MCF 10A (cell line): ENCODE results near the gene DUSP22. TPM values are rescaled to one million over a fixed set of nuclear protein-coding genes. Genes with fewer than 3 reads are reported as not detected.

ENCODE experiments used
- BruUV-seq: library from RNA; stranded (reverse); fragments of 400-500 nt; replicated peaks from 2 replicates; lab custom pipeline; 2021; lab: Mats Ljungman, UMichigan
- CTCF ChIA-PET: fragments of 300-600 bp; sonication (Branson Sonifier 250); formaldehyde crosslinking; extraction: SDS; loops from one replicate; lab custom pipeline; 2021; ENCODE audit warnings: antibody characterized with exemption, inconsistent platforms; lab: Yijun Ruan, JAX
- POLR2A ChIA-PET: fragments of 300-600, 350-650 bp; sonication (Branson Sonifier 250); formaldehyde crosslinking; extraction: SDS; loops from one replicate; lab custom pipeline; 2020; ENCODE audit warnings: antibody characterized with exemption, inconsistent platforms; lab: Yijun Ruan, JAX
- DNase-seq: peaks from one replicate; pipeline ENCODE4 v3.0.0-alpha.2; 2018; ENCODE audit not compliant: unreplicated experiment
- H3K27ac Mint-ChIP-seq: one replicate; pipeline ENCODE4 v1.8.0; 2022; ENCODE audit warnings: mild to moderate bottlenecking, low read depth, mixed read lengths; ENCODE audit not compliant: unreplicated experiment
- H3K27me3 Mint-ChIP-seq: one replicate; pipeline ENCODE4 v1.8.0; 2022; ENCODE audit warnings: mixed read lengths; ENCODE audit not compliant: insufficient read depth, unreplicated experiment
- H3K36me3 Mint-ChIP-seq: one replicate; pipeline ENCODE4 v1.8.0; 2022; ENCODE audit warnings: mild to moderate bottlenecking, moderate library complexity, mixed read lengths; ENCODE audit not compliant: insufficient read depth, unreplicated experiment
- H3K4me1 Mint-ChIP-seq: one replicate; pipeline ENCODE4 v1.8.0; 2022; ENCODE audit warnings: mixed read lengths; ENCODE audit not compliant: insufficient read depth, unreplicated experiment
- H3K4me3 Mint-ChIP-seq: one replicate; pipeline ENCODE4 v1.8.0; 2022; ENCODE audit warnings: mild to moderate bottlenecking, moderate library complexity, mixed read lengths; ENCODE audit not compliant: unreplicated experiment
- H3K9me3 Mint-ChIP-seq: one replicate; pipeline ENCODE4 v1.8.0; 2022; ENCODE audit warnings: mixed read lengths; ENCODE audit not compliant: unreplicated experiment
- intact Hi-C: fragments of 100-400 bp; cut with micrococcal nuclease; formaldehyde crosslinking; loops from 2 replicates; pipeline ENCODE4 v1.14.1; 2022
- total RNA-seq: library from RNA; stranded (reverse); gene quantifications from 2 replicates; pipeline ENCODE4 v1.2.3, GENCODE V29; 2022
- TF ChIP-seq, protein P1 (sequence below): fragments of 200-600 bp; IDR thresholded peaks from one replicate; pipeline ENCODE4 v1.8.0; 2022; ENCODE audit warnings: antibody characterized with exemption, mild to moderate bottlenecking; ENCODE audit not compliant: unreplicated experiment

Gene DUSP22
- total RNA-seq, 1 experiment from 2014 or later: 29.4 TPM

DNA sequence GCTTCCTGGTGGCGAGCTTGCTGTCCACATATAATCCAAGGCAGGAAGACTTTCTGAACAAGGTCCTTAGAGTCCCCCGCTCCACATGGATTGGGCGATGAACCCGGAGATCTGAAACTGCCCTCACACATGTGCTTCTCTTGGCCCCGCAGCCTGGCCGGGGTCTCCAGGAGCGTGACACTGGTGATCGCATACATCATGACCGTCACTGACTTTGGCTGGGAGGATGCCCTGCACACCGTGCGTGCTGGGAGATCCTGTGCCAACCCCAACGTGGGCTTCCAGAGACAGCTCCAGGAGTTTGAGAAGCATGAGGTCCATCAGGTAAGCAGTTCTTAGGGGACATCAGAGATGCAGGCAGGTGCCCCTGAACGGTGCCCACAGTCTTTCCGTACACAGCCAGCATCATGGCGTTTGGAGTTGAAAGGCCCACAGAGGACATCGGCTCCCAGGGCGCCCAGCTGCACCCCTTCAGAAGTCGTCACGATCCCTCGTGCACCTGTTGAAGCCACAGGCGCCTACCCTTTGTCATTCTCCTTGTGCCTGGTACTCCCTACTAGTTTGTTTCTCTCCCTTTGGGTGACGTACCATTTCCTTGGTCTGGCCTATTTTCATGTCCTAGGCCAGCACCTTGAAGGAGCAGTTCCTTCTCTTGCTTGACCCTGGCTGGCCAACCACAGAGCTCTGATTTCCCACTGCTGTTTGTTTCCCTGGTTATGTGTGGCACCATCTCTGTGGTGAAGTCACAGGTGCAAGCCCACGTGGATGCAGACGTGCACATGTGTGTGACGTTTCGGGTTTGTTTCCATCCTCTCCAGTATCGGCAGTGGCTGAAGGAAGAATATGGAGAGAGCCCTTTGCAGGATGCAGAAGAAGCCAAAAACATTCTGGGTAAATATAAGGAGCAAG is 55.9 kb downstream of the DUSP22 start:
- CTCF ChIA-PET: no interaction called here
- Mint-ChIP-seq H3K4me3 (no peak overlapping the region), H3K4me1 (no peaks in the 10 kb centered on the region), H3K36me3 (peaks cover 27% of the 10 kb centered on the region), H3K9me3 (no peaks in the 10 kb centered on the region), H3K27me3 (no peaks in the 10 kb centered on the region), H3K27ac (no peak overlapping the region)
- intact Hi-C loops: no loop called here
- TF ChIP-seq, protein P1, sequence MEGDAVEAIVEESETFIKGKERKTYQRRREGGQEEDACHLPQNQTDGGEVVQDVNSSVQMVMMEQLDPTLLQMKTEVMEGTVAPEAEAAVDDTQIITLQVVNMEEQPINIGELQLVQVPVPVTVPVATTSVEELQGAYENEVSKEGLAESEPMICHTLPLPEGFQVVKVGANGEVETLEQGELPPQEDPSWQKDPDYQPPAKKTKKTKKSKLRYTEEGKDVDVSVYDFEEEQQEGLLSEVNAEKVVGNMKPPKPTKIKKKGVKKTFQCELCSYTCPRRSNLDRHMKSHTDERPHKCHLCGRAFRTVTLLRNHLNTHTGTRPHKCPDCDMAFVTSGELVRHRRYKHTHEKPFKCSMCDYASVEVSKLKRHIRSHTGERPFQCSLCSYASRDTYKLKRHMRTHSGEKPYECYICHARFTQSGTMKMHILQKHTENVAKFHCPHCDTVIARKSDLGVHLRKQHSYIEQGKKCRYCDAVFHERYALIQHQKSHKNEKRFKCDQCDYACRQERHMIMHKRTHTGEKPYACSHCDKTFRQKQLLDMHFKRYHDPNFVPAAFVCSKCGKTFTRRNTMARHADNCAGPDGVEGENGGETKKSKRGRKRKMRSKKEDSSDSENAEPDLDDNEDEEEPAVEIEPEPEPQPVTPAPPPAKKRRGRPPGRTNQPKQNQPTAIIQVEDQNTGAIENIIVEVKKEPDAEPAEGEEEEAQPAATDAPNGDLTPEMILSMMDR: no peak
- POLR2A ChIA-PET: interaction anchor here (0.7 to 1.2 kb wide), 2 partner anchors 11 to 16 kb away, joined by 3 read pairs; no protein-coding TSS in a partner anchor
- no peak for DNase-seq
- no TSS peak for BruUV-seq

DNA sequence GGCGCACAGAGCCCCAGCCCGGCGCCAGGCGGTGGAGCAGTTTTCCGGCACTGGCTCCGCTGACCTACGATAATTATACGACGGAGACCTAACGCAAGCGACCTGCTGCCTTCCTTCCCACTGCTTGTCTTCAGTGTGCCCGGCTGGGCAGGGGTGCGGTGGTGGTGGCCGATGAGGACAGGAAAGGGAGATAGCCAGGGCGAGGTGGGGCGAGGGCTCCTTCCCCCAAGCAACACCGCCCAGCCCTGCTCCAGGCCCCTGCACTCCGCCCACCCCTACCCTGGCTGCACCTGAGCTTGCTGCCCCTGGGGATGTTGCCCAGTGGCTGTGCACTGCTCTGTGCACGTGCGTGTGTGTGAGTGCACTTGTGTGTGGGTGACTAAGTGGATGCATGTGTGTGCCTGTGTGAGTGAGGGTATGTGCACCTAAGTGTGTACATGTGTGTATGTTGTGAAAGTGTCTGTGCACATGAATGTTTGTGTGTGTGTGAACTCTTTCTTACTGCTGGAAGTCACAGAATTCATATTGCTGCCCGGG is 56.6 kb downstream of the DUSP22 start:
- peaks cover 27% of the 10 kb centered on the region for H3K36me3 Mint-ChIP-seq
- ChIA-PET CTCF (interaction anchor here (1.0 kb wide), 1 partner anchor 14 kb away, joined by 4 read pairs; no protein-coding TSS in a partner anchor), POLR2A (interaction anchor here (1.1 kb wide), 1 partner anchor 9 kb away, joined by 5 read pairs; no protein-coding TSS in a partner anchor)
- H3K9me3 Mint-ChIP-seq: no peaks in the 10 kb centered on the region
- H3K4me1 Mint-ChIP-seq: no peaks in the 10 kb centered on the region
- BruUV-seq: no TSS peak
- no peak overlapping the region for H3K4me3 Mint-ChIP-seq
- H3K27me3 Mint-ChIP-seq: no peaks in the 10 kb centered on the region
- intact Hi-C loops: no loop called here
- no peak for DNase-seq
- TF ChIP-seq, protein P1: no peak
- H3K27ac Mint-ChIP-seq: no peak overlapping the region

GRCh38 chr6:349491-349921 is 57.2 kb downstream of the DUSP22 start:
- Mint-ChIP-seq H3K27ac (no peak overlapping the region), H3K9me3 (no peaks in the 10 kb centered on the region)
- intact Hi-C loops: no loop called here

More at GRCh38 chr6:349491-349921, 57.2 kb downstream of the DUSP22 start:
- CTCF ChIA-PET: interaction anchor here (0.6 to 1.0 kb wide), 2 partner anchors 14 to 138 kb away, joined by 4 read pairs; no protein-coding TSS in a partner anchor
- H3K27me3 Mint-ChIP-seq: no peaks in the 10 kb centered on the region
- no peaks in the 10 kb centered on the region for H3K4me1 Mint-ChIP-seq
- BruUV-seq: no TSS peak
- POLR2A ChIA-PET: interaction anchor here (0.7 to 1.1 kb wide), 4 partner anchors 10 to 34 kb away, joined by 3 to 5 read pairs (median 4); no protein-coding TSS in a partner anchor
- TF ChIP-seq, protein P1: no peak
- DNase-seq: no peak
- H3K4me3 Mint-ChIP-seq: no peak overlapping the region
- peaks cover 27% of the 10 kb centered on the region for H3K36me3 Mint-ChIP-seq
